GM21381 (cell line): ENCODE measurements around the gene SOX6.
"Not testable (repeated sequence)": the region's sequence is repeated elsewhere in the genome, so short reads cannot be mapped to it uniquely, and the experiment has no call there.

Experiments used
- ATAC-seq: cut with Tn5 transposase; IDR thresholded peaks from one replicate; pipeline ENCODE4 v1.9.1; 2021; ENCODE audit warnings: mild to moderate bottlenecking, moderate library complexity; ENCODE audit not compliant: unreplicated experiment

The SOX6 gene

GRCh38 chr11:15940462-15941205, 415.7 kb downstream of the SOX6 start:
- no peak for ATAC-seq

DNA sequence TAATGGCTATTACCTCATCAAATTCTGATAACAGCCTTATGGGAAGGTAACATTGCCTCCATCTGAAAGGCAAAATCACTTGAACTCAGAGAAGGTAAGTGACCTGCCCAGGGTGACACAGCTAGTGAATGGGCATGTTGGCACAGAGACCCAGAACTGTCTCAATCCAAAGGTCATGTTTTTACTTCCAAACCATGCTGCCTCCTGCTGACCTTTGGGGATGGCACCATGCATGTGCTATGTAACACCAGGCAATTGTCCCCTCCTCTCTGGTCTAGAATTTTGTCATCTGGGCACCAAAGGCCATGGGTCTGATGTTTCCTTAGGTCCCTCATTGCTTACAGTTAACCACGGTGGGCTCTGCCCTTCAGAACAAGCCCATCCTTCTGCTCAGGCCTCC, 417.4 kb downstream of the SOX6 start:
- no peak for ATAC-seq

DNA sequence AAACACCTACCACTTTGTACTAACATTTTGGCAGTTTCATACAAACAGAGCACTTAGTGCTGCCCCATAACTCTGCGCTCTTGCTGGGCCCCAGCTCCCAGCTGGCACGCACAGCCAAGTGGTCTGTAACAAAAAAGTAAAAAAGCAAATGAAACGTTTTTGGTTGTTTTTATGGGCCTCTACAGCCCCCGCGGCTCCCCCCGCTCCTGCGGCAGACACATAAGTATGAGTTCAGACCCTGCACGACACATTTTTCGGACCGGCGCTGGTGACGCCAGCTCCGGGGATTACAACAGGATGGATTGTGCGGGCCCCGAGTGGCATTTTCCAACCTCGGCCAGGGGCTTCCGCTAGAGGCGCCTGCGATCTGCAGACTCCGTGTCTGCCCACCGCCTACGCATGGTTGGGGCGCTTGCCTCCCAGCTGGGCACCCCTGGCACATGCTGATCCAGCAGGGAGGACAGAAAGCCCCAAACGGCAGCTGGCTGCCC, 418.2 kb downstream of the SOX6 start:
- ATAC-seq, result no peak

GRCh38 chr11:15937601-15938120, 418.7 kb downstream of the SOX6 start:
- ATAC-seq, result no peak

DNA sequence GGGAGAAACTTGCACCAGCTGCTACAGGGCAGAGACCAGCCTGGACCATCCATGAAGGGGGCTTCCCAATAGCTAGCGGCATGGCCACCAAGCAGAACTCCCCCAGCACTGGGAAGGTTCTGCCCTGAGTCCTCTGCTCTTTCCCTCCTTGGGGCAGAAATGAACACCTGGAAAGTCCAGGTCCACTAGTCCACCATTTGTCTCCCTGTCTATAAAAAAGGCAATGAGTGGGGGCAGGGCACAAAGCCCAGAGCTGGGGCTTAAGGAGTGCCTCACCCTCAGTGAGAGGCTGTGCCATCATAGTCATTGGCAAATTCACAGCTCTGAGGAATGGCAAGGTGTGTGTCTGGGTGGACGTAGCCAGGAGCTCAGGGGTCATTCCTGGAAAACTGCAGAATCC, 420.3 kb downstream of the SOX6 start:
- ATAC-seq, result no peak

DNA sequence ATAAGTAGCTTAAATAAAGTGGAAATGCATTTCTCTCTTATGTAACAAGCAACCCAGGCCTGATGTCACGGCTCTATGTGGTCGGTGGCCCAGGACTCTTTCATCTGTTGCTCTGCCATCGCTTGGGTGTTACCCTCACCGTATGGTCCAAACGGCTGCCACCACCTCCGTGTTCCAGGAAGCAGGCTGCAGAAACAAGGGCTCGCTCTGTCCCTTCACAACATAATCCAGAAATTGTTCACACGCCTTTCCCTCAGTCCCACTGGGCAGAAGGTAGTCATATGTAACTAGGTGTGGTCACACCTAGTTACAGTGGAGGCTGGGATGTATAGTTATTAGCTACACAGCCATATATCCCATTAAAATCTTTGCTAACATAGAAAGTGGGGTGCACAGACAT, 421.0 kb downstream of the SOX6 start:
- no peak for ATAC-seq

DNA sequence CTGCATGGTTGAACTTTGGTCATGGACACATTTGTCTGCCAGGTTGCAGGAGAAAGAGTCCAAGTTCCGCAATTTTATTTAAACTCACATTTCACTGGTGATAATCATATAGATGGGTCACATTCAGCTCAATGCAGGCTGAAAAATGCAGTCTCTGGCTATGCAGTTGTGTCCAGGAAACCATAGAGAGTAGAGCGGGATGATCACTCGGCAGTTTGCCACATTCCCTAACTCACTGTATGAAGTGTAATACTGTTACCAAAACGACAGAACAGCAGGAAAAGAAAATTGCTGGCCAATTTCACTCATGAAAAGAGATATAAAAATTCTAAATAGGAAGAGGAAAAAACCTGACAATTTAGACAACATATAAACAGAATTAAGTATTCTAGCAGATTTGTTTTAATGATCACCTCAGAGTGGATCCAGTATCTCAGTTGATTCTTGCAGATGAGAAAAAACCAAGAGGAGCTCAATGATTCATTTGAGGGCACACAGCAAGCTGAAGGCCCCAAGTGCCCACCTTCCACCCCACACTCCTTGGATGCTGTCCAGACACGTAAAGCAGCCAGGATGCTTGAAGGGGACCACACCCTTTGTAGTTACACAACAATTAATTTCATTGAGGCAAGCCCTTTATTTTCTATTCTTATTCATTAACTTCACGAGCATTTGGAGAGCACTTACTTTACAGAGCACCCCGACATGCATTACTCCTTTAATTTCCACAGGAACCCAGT, 422.3 kb downstream of the SOX6 start:
- ATAC-seq, result no peak

DNA sequence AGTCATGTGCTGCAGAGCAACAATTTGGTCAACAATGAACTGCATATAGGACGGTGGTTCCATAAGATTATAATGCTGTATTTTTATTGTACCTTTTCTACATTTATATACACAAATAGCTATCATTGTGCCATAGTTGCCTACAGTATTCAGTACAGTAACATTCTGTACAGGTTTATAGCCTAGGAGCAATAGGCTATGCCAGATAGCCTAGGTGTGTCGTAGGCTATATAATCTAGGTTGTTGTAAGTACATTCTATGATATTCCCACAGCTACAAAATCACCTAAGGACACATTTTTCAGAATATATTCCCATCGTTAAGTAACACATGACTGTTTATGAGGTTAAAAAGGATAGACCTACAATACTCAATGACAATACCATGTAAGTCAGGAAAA, 423.9 kb downstream of the SOX6 start:
- ATAC-seq, result no peak

DNA sequence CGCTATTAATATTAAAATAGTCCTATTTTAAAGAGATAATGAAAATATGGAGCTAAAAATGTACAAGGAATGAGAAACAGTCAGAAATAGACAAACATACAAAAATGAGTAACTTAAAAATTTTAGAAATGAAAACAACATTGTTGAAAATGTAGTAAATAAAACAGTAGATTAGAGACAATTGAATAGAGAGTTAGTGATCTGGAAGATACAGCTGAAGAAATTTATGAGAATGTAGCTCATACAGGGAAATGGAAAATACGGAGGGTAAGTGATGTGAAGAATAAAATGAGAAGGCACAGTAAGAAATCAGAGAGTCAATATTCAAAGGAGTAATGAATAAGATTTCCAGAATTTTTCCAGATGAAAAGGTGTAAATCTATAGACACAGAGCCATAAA, 424.8 kb downstream of the SOX6 start:
- no peak for ATAC-seq

GRCh38 chr11:15930442-15931025, 425.8 kb downstream of the SOX6 start:
- no peak for ATAC-seq

GRCh38 chr11:15929371-15929901, 426.9 kb downstream of the SOX6 start:
- ATAC-seq, result no peak

GRCh38 chr11:15927864-15928217, 428.5 kb downstream of the SOX6 start:
- no peak for ATAC-seq

DNA sequence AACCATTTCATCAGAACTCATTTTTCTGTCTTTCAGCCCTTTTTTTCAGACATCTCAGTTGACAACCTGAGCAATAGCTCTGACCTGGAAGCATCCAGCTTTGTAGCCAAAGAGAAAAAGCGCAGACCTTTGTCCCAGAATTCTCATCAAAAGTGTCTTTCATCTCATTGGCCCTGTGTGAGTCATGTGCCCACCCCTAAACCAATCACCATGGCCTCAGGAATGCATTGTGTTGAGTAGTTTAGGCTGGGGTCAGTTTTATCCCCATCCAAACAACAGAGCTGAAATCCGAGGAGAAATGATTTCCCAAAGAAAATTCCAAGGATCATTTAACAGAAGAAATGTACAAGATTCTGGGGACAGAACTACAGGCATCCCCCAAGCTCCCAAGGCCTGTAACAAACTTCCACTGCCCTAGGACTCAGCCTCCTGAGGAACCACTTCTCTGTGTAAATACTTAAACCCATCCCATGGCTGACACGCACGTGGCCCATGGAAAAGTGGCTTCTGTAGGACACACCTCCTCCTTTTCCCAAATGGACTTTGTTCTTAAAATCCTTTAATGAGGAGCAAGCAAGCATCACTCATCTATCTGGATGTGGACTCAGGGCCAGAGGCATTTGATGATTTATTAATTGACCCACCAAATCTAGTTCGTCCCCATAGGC, 429.0 kb downstream of the SOX6 start:
- no peak for ATAC-seq

GRCh38 chr11:15926071-15926470, 430.3 kb downstream of the SOX6 start:
- ATAC-seq, result no peak

GRCh38 chr11:15923183-15923582, 433.2 kb downstream of the SOX6 start:
- ATAC-seq, result no peak

- not testable (repeated sequence) for ATAC-seq
Measured at GRCh38 chr11:15922745-15923144, 433.6 kb downstream of the SOX6 start.

- ATAC-seq, result no peak
Measured at GRCh38 chr11:15920856-15921629, 435.3 kb downstream of the SOX6 start.

- no peak for ATAC-seq
Measured at GRCh38 chr11:15918674-15919073, 437.7 kb downstream of the SOX6 start.

DNA sequence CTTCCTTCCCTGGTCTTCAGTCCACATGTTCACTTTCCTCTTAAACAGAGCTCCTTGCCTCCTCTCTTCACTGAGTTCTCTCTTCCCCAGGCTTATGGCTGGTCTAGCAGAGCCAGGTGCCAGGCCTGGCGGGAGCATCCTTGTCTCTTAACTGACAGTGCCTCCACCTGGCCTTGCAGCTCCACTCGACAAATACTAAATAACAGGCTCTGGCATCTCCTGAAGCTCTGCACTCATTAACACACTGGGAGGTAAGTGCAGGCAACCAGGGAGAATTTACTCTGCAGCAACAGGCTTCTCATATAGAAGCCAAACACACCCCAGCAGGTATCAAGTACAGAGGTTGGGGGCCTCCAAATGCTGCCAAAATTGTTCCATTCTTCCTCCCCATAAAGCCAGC, 438.1 kb downstream of the SOX6 start:
- no peak for ATAC-seq
